Dedifferentiated amniotic fluid mesenchymal stem cell (primary cell): ENCODE data around the gene SKP2.
"Not testable (repeated sequence)": the region's sequence is repeated elsewhere in the genome, so short reads cannot be mapped to it uniquely, and the experiment has no call there.

Experiments used
- DNase-seq: peaks from one replicate; pipeline ENCODE4 v3.0.0-alpha.2; 2016; ENCODE audit errors: extremely low spot score

SKP2 gene

GRCh38 chr5:36156619-36157018 lies 4.7 kb downstream of the SKP2 start:
- peak; percentile 92 for DNase-seq

GRCh38 chr5:36158144-36158543 lies 6.2 kb downstream of the SKP2 start:
- DNase-seq = peak; percentile 82

- no peak for DNase-seq
Measured at GRCh38 chr5:36160617-36161016, 8.7 kb downstream of the SKP2 start.

GRCh38 chr5:36161361-36161760 lies 9.4 kb downstream of the SKP2 start:
- DNase-seq = no peak

GRCh38 chr5:36162810-36163486 lies 11.0 kb downstream of the SKP2 start:
- no peak for DNase-seq

GRCh38 chr5:36164461-36164860 lies 12.6 kb downstream of the SKP2 start:
- no peak for DNase-seq

GRCh38 chr5:36168737-36169136 lies 16.8 kb downstream of the SKP2 start:
- no peak for DNase-seq

GRCh38 chr5:36170832-36171424 lies 19.0 kb downstream of the SKP2 start:
- no peak for DNase-seq

GRCh38 chr5:36172599-36172998 lies 20.7 kb downstream of the SKP2 start:
- no peak for DNase-seq

GRCh38 chr5:36173426-36173825 lies 21.5 kb downstream of the SKP2 start:
- no peak for DNase-seq

- DNase-seq = no peak
Measured at GRCh38 chr5:36174119-36174518, 22.2 kb downstream of the SKP2 start.

- DNase-seq = no peak
Measured at GRCh38 chr5:36175043-36175442, 23.1 kb downstream of the SKP2 start.

- no peak for DNase-seq
Measured at GRCh38 chr5:36177154-36177553, 25.2 kb downstream of the SKP2 start.

- peak; percentile 33 for DNase-seq
Measured at GRCh38 chr5:36177715-36178523, 26.0 kb downstream of the SKP2 start.

- DNase-seq = no peak
Measured at GRCh38 chr5:36178524-36178890, 26.6 kb downstream of the SKP2 start.

- no peak for DNase-seq
Measured at GRCh38 chr5:36179950-36180349, 28.0 kb downstream of the SKP2 start.

GRCh38 chr5:36180556-36181350 lies 28.8 kb downstream of the SKP2 start:
- no peak for DNase-seq

GRCh38 chr5:36181774-36182173 lies 29.9 kb downstream of the SKP2 start:
- DNase-seq = no peak

GRCh38 chr5:36184408-36184807 lies 32.5 kb downstream of the SKP2 start:
- DNase-seq = not testable (repeated sequence)

GRCh38 chr5:36193746-36194145 lies 41.8 kb downstream of the SKP2 start:
- DNase-seq = no peak

- DNase-seq = peak; percentile 39
Measured at GRCh38 chr5:36198281-36198680, 46.4 kb downstream of the SKP2 start.

GRCh38 chr5:36198783-36199182 lies 46.9 kb downstream of the SKP2 start:
- not testable (repeated sequence) for DNase-seq
